H9 (cell line): ENCODE measurements around the gene HIP1R. TPM values are rescaled to one million over a fixed set of nuclear protein-coding genes. Genes with fewer than 3 reads are reported as not detected.
A peak's percentile ranks its signal among the peaks of the same experiment; 100 is the strongest.

Source experiments
- DNase-seq: peaks from one replicate; pipeline ENCODE4 v3.0.0-alpha.2; 2017
- H2AFZ ChIP-seq: one replicate; pipeline ENCODE4 v1.6.1; 2013; ENCODE audit warnings: mild to moderate bottlenecking, low read length, control low read depth, moderate library complexity
- H2AK5ac ChIP-seq: 2 replicates; pipeline ENCODE4 v1.6.1; 2013; ENCODE audit warnings: low read length, control low read depth, mixed read lengths; ENCODE audit not compliant: insufficient read length
- H2BK120ac ChIP-seq: one replicate; pipeline ENCODE4 v1.6.1; 2013; ENCODE audit warnings: low read depth, mild to moderate bottlenecking, low read length, control low read depth, inconsistent platforms; ENCODE audit not compliant: poor library complexity, severe bottlenecking
- H2BK12ac ChIP-seq: 2 replicates; pipeline ENCODE4 v1.6.1; 2013; ENCODE audit warnings: low read length, control low read depth, mixed read lengths, low read depth; ENCODE audit not compliant: insufficient read length
- H2BK15ac ChIP-seq: 2 replicates; pipeline ENCODE4 v1.6.1; 2013; ENCODE audit warnings: low read depth, low read length, control low read depth
- H2BK20ac ChIP-seq: one replicate; pipeline ENCODE4 v1.6.1; 2013; ENCODE audit warnings: low read depth, mild to moderate bottlenecking, low read length, control low read depth, inconsistent platforms; ENCODE audit not compliant: poor library complexity, severe bottlenecking
- H2BK5ac ChIP-seq: 2 replicates; pipeline ENCODE4 v1.6.1; 2013; ENCODE audit warnings: low read length, control low read depth, mixed read lengths; ENCODE audit not compliant: insufficient read length
- H3K14ac ChIP-seq: 2 replicates; pipeline ENCODE4 v1.6.1; 2013; ENCODE audit warnings: low read length, control low read depth; ENCODE audit not compliant: insufficient read depth
- H3K18ac ChIP-seq: 2 replicates; pipeline ENCODE4 v1.6.1; 2013; ENCODE audit warnings: low read depth, mild to moderate bottlenecking, mixed read lengths, low read length, control low read depth; ENCODE audit not compliant: insufficient read length
- H3K23ac ChIP-seq: 2 replicates; pipeline ENCODE4 v1.6.1; 2013; ENCODE audit warnings: low read length, control low read depth, mixed read lengths, low read depth; ENCODE audit not compliant: insufficient read length
- H3K23me2 ChIP-seq: 2 replicates; pipeline ENCODE4 v1.6.1; 2013; ENCODE audit warnings: low read depth, mild to moderate bottlenecking, mixed read lengths, low read length, control low read depth; ENCODE audit not compliant: insufficient read length, poor library complexity, severe bottlenecking
- H3K27ac ChIP-seq: 2 replicates; pipeline ENCODE4 v1.5.1; 2013; ENCODE audit warnings: low read length, control low read depth, mixed read lengths, low read depth; ENCODE audit not compliant: insufficient read length
- H3K27me3 ChIP-seq: 2 replicates; pipeline ENCODE4 v1.6.1; 2013; ENCODE audit warnings: low read length, control low read depth, inconsistent platforms; ENCODE audit not compliant: insufficient read depth
- H3K4ac ChIP-seq: 2 replicates; pipeline ENCODE4 v1.6.1; 2013; ENCODE audit warnings: low read depth, mild to moderate bottlenecking, control low read depth, inconsistent platforms, low read length, moderate library complexity
- H3K4me1 ChIP-seq: 2 replicates; pipeline ENCODE4 v1.6.1; 2013; ENCODE audit warnings: low read length, control low read depth, inconsistent platforms; ENCODE audit not compliant: insufficient read depth
- H3K4me2 ChIP-seq: 2 replicates; pipeline ENCODE4 v1.6.1; 2013; ENCODE audit warnings: low read length, control low read depth, mixed read lengths; ENCODE audit not compliant: insufficient read length, insufficient read depth
- H3K56ac ChIP-seq: 2 replicates; pipeline ENCODE4 v1.6.1; 2013; ENCODE audit warnings: low read depth, mild to moderate bottlenecking, mixed read lengths, low read length, control low read depth; ENCODE audit not compliant: insufficient read length
- H3K79me1 ChIP-seq: 2 replicates; pipeline ENCODE4 v1.6.1; 2013; ENCODE audit warnings: low read depth, mild to moderate bottlenecking, moderate library complexity, low read length, control low read depth, inconsistent platforms; ENCODE audit not compliant: insufficient read depth, poor library complexity, severe bottlenecking
- H3K79me2 ChIP-seq: 2 replicates; pipeline ENCODE4 v1.6.1; 2013; ENCODE audit warnings: low read length, control low read depth, inconsistent platforms; ENCODE audit not compliant: insufficient read depth
- H3K9ac ChIP-seq: 2 replicates; pipeline ENCODE4 v1.6.1; 2013; ENCODE audit warnings: low read length, control low read depth, mixed read lengths; ENCODE audit not compliant: insufficient read length; ENCODE audit errors: extremely low read depth
- H3K9me3 ChIP-seq: one replicate; pipeline ENCODE4 v1.6.1; 2013; ENCODE audit warnings: low read depth, low read length, inconsistent platforms; ENCODE audit not compliant: control insufficient read depth
- H3T11ph ChIP-seq: one replicate; pipeline ENCODE4 v1.6.1; 2013; ENCODE audit warnings: mild to moderate bottlenecking, low read length, control low read depth, inconsistent platforms
- H4K20me1 ChIP-seq: one replicate; pipeline ENCODE4 v1.6.1; 2013; ENCODE audit not compliant: control insufficient read depth, insufficient read length, insufficient read depth
- H4K5ac ChIP-seq: 2 replicates; pipeline ENCODE4 v1.6.1; 2013; ENCODE audit warnings: low read depth, mild to moderate bottlenecking, mixed read lengths, low read length, control low read depth; ENCODE audit not compliant: insufficient read length
- H4K8ac ChIP-seq: replicated peaks from 2 replicates; pipeline ENCODE4 v1.6.1; 2013; ENCODE audit warnings: low read length, control low read depth, mixed read lengths, low read depth; ENCODE audit not compliant: insufficient read length
- H4K91ac ChIP-seq: 2 replicates; pipeline ENCODE4 v1.6.1; 2013; ENCODE audit warnings: low read depth, mild to moderate bottlenecking, moderate library complexity, mixed read lengths, low read length, control low read depth; ENCODE audit not compliant: insufficient read length
- H3K27ac Mint-ChIP-seq, 3 experiments: 2 replicates in 2 of 3; 3 replicates in 1 of 3; pipeline ENCODE4 v1.8.0; 2020 to 2021; ENCODE audit warnings: mixed read lengths in 3 of 3, mild to moderate bottlenecking in 1 of 3, moderate library complexity in 1 of 3
- H3K27me3 Mint-ChIP-seq: 2 replicates; pipeline ENCODE4 v1.8.0; 2021; ENCODE audit warnings: low read depth, mild to moderate bottlenecking, moderate library complexity, mixed read lengths
- H3K36me3 Mint-ChIP-seq, 3 experiments: 2 replicates in 2 of 3; 3 replicates in 1 of 3; pipeline ENCODE4 v1.8.0; 2020 to 2021; ENCODE audit warnings: low read depth in 3 of 3, mixed read lengths in 3 of 3; ENCODE audit not compliant: insufficient read depth in 1 of 3
- H3K4me1 Mint-ChIP-seq, 2 experiments: 2 replicates each; pipeline ENCODE4 v1.8.0; 2020; ENCODE audit warnings: mixed read lengths in 2 of 2
- H3K4me3 Mint-ChIP-seq, 2 experiments: 2 replicates in 1 of 2; 3 replicates in 1 of 2; pipeline ENCODE4 v1.8.0; 2020 to 2021; ENCODE audit warnings: mild to moderate bottlenecking in 2 of 2, mixed read lengths in 2 of 2, moderate library complexity in 1 of 2
- H3K9me3 Mint-ChIP-seq, 2 experiments: 2 replicates in 1 of 2; 3 replicates in 1 of 2; pipeline ENCODE4 v1.8.0; 2020; ENCODE audit warnings: mild to moderate bottlenecking in 2 of 2, mixed read lengths in 2 of 2, moderate library complexity in 1 of 2
- CTCF ChIP-seq: fragments of 200-600 bp; sonication (generic); conservative IDR thresholded peaks from 3 replicates; pipeline ENCODE4 v1.8.0; 2021; ENCODE audit warnings: antibody characterized with exemption, mild to moderate bottlenecking
- WGBS: extraction: QIAGEN DNeasy Blood & Tissue Kit; methylation state at CpG from one replicate; pipeline ENCODE4 v1.1.7; 2013; ENCODE audit warnings: missing lambda C conversion rate, low lambda C conversion rate, mixed read lengths; ENCODE audit not compliant: insufficient read length; ENCODE audit errors: extremely low coverage; 5-methylcytosine and 5-hydroxymethylcytosine counted together
- total RNA-seq: library from RNA; stranded (reverse); gene quantifications from 2 replicates; pipeline ENCODE4 v1.2.1, GENCODE V29; 2021

Gene HIP1R
- total RNA-seq, 1 experiment from 2014 or later: 17.4 TPM

GRCh38 chr12:122845041-122845864, 10.0 kb downstream of the HIP1R start:
- Histone ChIP-seq H3K14ac (no peak overlapping the region), H4K20me1 (no peaks in the 10 kb centered on the region), H3T11ph (no peak overlapping the region), H3K79me2 (no peaks in the 10 kb centered on the region), H3K9me3 (no peaks in the 10 kb centered on the region), H3K79me1 (no peaks in the 10 kb centered on the region), H4K5ac (no peak overlapping the region), H3K4me1 (no peaks in the 10 kb centered on the region), H3K4me2 (no peak overlapping the region), H2BK5ac (no peak overlapping the region), H3K27ac (no peak overlapping the region), H3K23me2 (no peaks in the 10 kb centered on the region), H2BK15ac (no peak overlapping the region), H2BK20ac (no peak overlapping the region), H3K27me3 (no peaks in the 10 kb centered on the region), H3K56ac (no peak overlapping the region), H2AFZ (no peak overlapping the region), H2BK120ac (no peak overlapping the region), H4K91ac (no peak overlapping the region), H3K18ac (no peak overlapping the region), H3K9ac (no peak overlapping the region), H2AK5ac (no peak overlapping the region), H3K23ac (no peak overlapping the region), H3K4ac (no peak overlapping the region), H4K8ac (no peak overlapping the region), H2BK12ac (no peak overlapping the region)
- H3K36me3 Mint-ChIP-seq: no peaks in the 10 kb centered on the region; a peak in 1 of 7 replicates
- no CpG with 5 or more reads among the region's 30 CpGs for WGBS
- H3K27me3 Mint-ChIP-seq: peaks cover 17% of the 10 kb centered on the region
- TF ChIP-seq CTCF: no peak
- H3K9me3 Mint-ChIP-seq: 0 out of 5 replicates have a peak, but pooled peaks cover 0 to 2% of the 10 kb centered on the region in 2 experiments
- peak; percentile 43 for DNase-seq
- no peak overlapping the region; a peak in 1 of 7 replicates for H3K27ac Mint-ChIP-seq
- no peak overlapping the region for H3K4me3 Mint-ChIP-seq
- H3K4me1 Mint-ChIP-seq: peaks cover 19% of the 10 kb centered on the region in 2 experiments
